MM.1S (cell line): Measurements from ENCODE around the gene LILRB4.
"Not testable (repeated sequence)": the region's sequence is repeated elsewhere in the genome, so short reads cannot be mapped to it uniquely, and the experiment has no call there.

Experiments
- DNase-seq: peaks from one replicate; pipeline ENCODE4 v3.0.0-alpha.2; 2015
- H2AFZ ChIP-seq: fragments of 300-600 bp; sonication (generic); 2 replicates; pipeline ENCODE4 v1.6.0; 2016; ENCODE audit warnings: antibody characterized with exemption, low read length
- H3F3A ChIP-seq: fragments of 300-600 bp; sonication (generic); 2 replicates; pipeline ENCODE4 v1.6.1; 2016; ENCODE audit warnings: mild to moderate bottlenecking, antibody characterized with exemption, low read length, moderate library complexity, mixed read lengths; ENCODE audit not compliant: insufficient read depth
- H3K27ac ChIP-seq: fragments of 300-600 bp; sonication (generic); 2 replicates; pipeline ENCODE4 v1.5.1; 2016; ENCODE audit warnings: mild to moderate bottlenecking, low read length
- H3K27me3 ChIP-seq: fragments of 300-600 bp; sonication (generic); replicated peaks from 2 replicates; pipeline ENCODE4 v1.6.0; 2016; ENCODE audit warnings: low read length; ENCODE audit not compliant: insufficient read depth
- H3K36me3 ChIP-seq: fragments of 300-600 bp; sonication (generic); replicated peaks from 2 replicates; pipeline ENCODE4 v1.6.1; 2016; ENCODE audit warnings: mild to moderate bottlenecking, low read length, mixed read lengths; ENCODE audit not compliant: insufficient read depth
- H3K4me1 ChIP-seq: fragments of 300-600 bp; sonication (generic); 2 replicates; pipeline ENCODE4 v1.6.1; 2016; ENCODE audit warnings: low read length, mixed read lengths
- H3K4me2 ChIP-seq: fragments of 300-600 bp; sonication (generic); 2 replicates; pipeline ENCODE4 v1.6.0; 2016; ENCODE audit warnings: low read depth, low read length
- H3K4me3 ChIP-seq: fragments of 300-600 bp; sonication (generic); 2 replicates; pipeline ENCODE4 v1.5.1; 2016; ENCODE audit warnings: low read length, mixed read lengths
- H3K79me2 ChIP-seq: fragments of 300-600 bp; sonication (generic); 2 replicates; pipeline ENCODE4 v1.6.1; 2016; ENCODE audit warnings: mixed run types, low read length, mixed read lengths
- H3K9ac ChIP-seq: fragments of 300-600 bp; sonication (generic); 2 replicates; pipeline ENCODE4 v1.6.1; 2016; ENCODE audit warnings: low read length, mixed read lengths
- H3K9me2 ChIP-seq: fragments of 300-600 bp; sonication (generic); replicated peaks from 2 replicates; pipeline ENCODE4 v1.6.1; 2016; ENCODE audit warnings: mild to moderate bottlenecking, low read length, mixed read lengths; ENCODE audit not compliant: insufficient read depth
- H3K9me3 ChIP-seq: fragments of 300-600 bp; sonication (generic); replicated peaks from 2 replicates; pipeline ENCODE4 v1.6.1; 2016; ENCODE audit warnings: mild to moderate bottlenecking, low read length, mixed read lengths; ENCODE audit not compliant: insufficient read depth
- H4K20me1 ChIP-seq: fragments of 300-600 bp; sonication (generic); 2 replicates; pipeline ENCODE4 v1.6.1; 2016; ENCODE audit warnings: mild to moderate bottlenecking, low read length, moderate library complexity, mixed read lengths; ENCODE audit not compliant: insufficient read depth
- CTCF ChIP-seq: fragments of 300-600 bp; sonication (generic); IDR thresholded peaks from 2 replicates; pipeline ENCODE4 v1.5.1; 2016; ENCODE audit warnings: antibody characterized with exemption, low read length, mixed read lengths
- EZH2 ChIP-seq: fragments of 300-600 bp; sonication (generic); optimal IDR thresholded peaks from 2 replicates; pipeline ENCODE3; 2017; ENCODE audit warnings: low read depth, mild to moderate bottlenecking, antibody characterized with exemption, low read length, mixed read lengths
- EZH2phosphoT487 ChIP-seq: fragments of 300-600 bp; sonication (generic); IDR thresholded peaks from 2 replicates; pipeline ENCODE4 v1.6.1; 2018; ENCODE audit warnings: antibody characterized with exemption, low read length

Gene LILRB4

GRCh38 chr19:54709212-54709948 lies 46.6 kb downstream of the LILRB4 start:
- Histone ChIP-seq H4K20me1 (no peaks in the 10 kb centered on the region), H3K27ac (no peak overlapping the region), H3K9me2 (no peaks in the 10 kb centered on the region), H3K4me3 (no peak overlapping the region), H3K9me3 (no peaks in the 10 kb centered on the region), H3K9ac (no peak overlapping the region), H2AFZ (no peak overlapping the region), H3K4me2 (no peak overlapping the region), H3F3A (no peaks in the 10 kb centered on the region), H3K79me2 (no peaks in the 10 kb centered on the region), H3K36me3 (no peaks in the 10 kb centered on the region), H3K4me1 (peaks cover 12% of the 10 kb centered on the region), H3K27me3 (peaks cover 22% of the 10 kb centered on the region)
- TF ChIP-seq EZH2phosphoT487 (no peak), EZH2 (no peak), CTCF (no peak)
- DNase-seq, result no peak

GRCh38 chr19:54709956-54710355 lies 47.2 kb downstream of the LILRB4 start:
- DNase-seq, H2AFZ ChIP-seq, H3F3A ChIP-seq, H3K9me2 ChIP-seq, H3K9ac ChIP-seq, H3K4me3 ChIP-seq, H3K9me3 ChIP-seq, H3K36me3 ChIP-seq, H3K27ac ChIP-seq, H3K79me2 ChIP-seq, H4K20me1 ChIP-seq: not testable (repeated sequence)
- H3K4me1 ChIP-seq, result peaks cover 12% of the 10 kb centered on the region
- H3K27me3 ChIP-seq, result peaks cover 23% of the 10 kb centered on the region
- H3K4me2 ChIP-seq, result peak overlapping the region; percentile 59; the same call in 1 of the 2 replicates
